GM12873 (cell line): Measurements from ENCODE around the gene UBE2J2.

Experiments
- CTCF ChIP-seq: IDR thresholded peaks from 2 replicates; pipeline ENCODE4 v1.5.1; 2012; ENCODE audit warnings: low read depth, mild to moderate bottlenecking, moderate library complexity, low read length, control low read depth; ENCODE audit not compliant: insufficient read depth; ENCODE audit errors: missing control alignments

The UBE2J2 gene

GRCh38 chr1:1216770-1217620 is 56.7 kb downstream of the UBE2J2 start:
- no peak for TF ChIP-seq CTCF

- no peak for TF ChIP-seq CTCF
These were observed 57.6 kb downstream of the UBE2J2 start for GRCh38 chr1:1215881-1216605.

- no peak for TF ChIP-seq CTCF
These were observed 58.5 kb downstream of the UBE2J2 start for GRCh38 chr1:1215080-1215676.

- no peak for TF ChIP-seq CTCF
These were observed 60.0 kb downstream of the UBE2J2 start, which contains the start of gene TNFRSF4 for GRCh38 chr1:1213345-1214265. TSS of gene TNFRSF4 (minus strand) at chr1:1214153. CDS start at chr1:1214127, 26 bp downstream.

- TF ChIP-seq CTCF = no peak
These were observed 60.8 kb downstream of the UBE2J2 start for GRCh38 chr1:1212780-1213344.

GRCh38 chr1:1211541-1212441 is 61.9 kb downstream of the UBE2J2 start:
- no peak for TF ChIP-seq CTCF
